NOMO-1 (cell line): ENCODE data around the gene WDR70.
A peak's percentile ranks its signal among the peaks of the same experiment; 100 is the strongest.
"Not testable (repeated sequence)": the region's sequence is repeated elsewhere in the genome, so short reads cannot be mapped to it uniquely, and the experiment has no call there.

Source experiments
- DNase-seq, 2 experiments: peaks; one replicate each; lab custom pipeline; 2025; ENCODE audit not compliant: unreplicated experiment in 2 of 2; lab: John Stamatoyannopoulos, UW

The WDR70 gene

GRCh38 chr5:37740331-37741066 lies 361.4 kb downstream of the WDR70 start:
- DNase-seq, result no peak

- DNase-seq, result peak in 1 of 2 experiments; percentile 58
These were observed 363.0 kb downstream of the WDR70 start for GRCh38 chr5:37742111-37742510.

- DNase-seq, result no peak
These were observed 372.1 kb downstream of the WDR70 start for GRCh38 chr5:37751227-37751626.

GRCh38 chr5:37754976-37755375 lies 375.9 kb downstream of the WDR70 start:
- no peak for DNase-seq

GRCh38 chr5:37755581-37755980 lies 376.5 kb downstream of the WDR70 start:
- DNase-seq, result no peak

GRCh38 chr5:37756248-37756647 lies 377.1 kb downstream of the WDR70 start:
- DNase-seq, result no peak

GRCh38 chr5:37757980-37758582 lies 379.0 kb downstream of the WDR70 start:
- DNase-seq, result no peak

GRCh38 chr5:37767251-37767650 lies 388.1 kb downstream of the WDR70 start:
- no peak for DNase-seq

GRCh38 chr5:37767961-37768360 lies 388.8 kb downstream of the WDR70 start:
- DNase-seq, result no peak

GRCh38 chr5:37768371-37768770 lies 389.3 kb downstream of the WDR70 start:
- DNase-seq, result no peak

GRCh38 chr5:37769108-37769507 lies 390.0 kb downstream of the WDR70 start:
- DNase-seq, result peak in 1 of 2 experiments; percentile 57

- no peak for DNase-seq
These were observed 390.7 kb downstream of the WDR70 start for GRCh38 chr5:37769840-37770239.

GRCh38 chr5:37770786-37771185 lies 391.7 kb downstream of the WDR70 start:
- no peak for DNase-seq

GRCh38 chr5:37771203-37771611 lies 392.1 kb downstream of the WDR70 start:
- peak in 1 of 2 experiments; percentile 70 for DNase-seq

GRCh38 chr5:37771731-37772130 lies 392.6 kb downstream of the WDR70 start:
- DNase-seq, result no peak

GRCh38 chr5:37772255-37772654 lies 393.1 kb downstream of the WDR70 start:
- DNase-seq, result no peak

- DNase-seq, result no peak
These were observed 394.7 kb downstream of the WDR70 start for GRCh38 chr5:37773809-37774208.

GRCh38 chr5:37774912-37775483 lies 395.9 kb downstream of the WDR70 start:
- DNase-seq, result peak in 1 of 2 experiments; percentile 18

- DNase-seq, result no peak
These were observed 397.7 kb downstream of the WDR70 start for GRCh38 chr5:37776826-37777225.

- DNase-seq, result peak; percentile 75 to 83
These were observed 398.5 kb downstream of the WDR70 start for GRCh38 chr5:37777432-37778130.

- DNase-seq, result not testable (repeated sequence)
These were observed 402.3 kb downstream of the WDR70 start for GRCh38 chr5:37781409-37781808.
